Erythroblast (primary cell): ENCODE data around the gene CXorf58.

Source experiments
- GATA1 ChIP-seq: IDR thresholded peaks from 2 replicates; pipeline ENCODE4 v1.6.1; 2011; ENCODE audit warnings: low read depth, mild to moderate bottlenecking, control low read depth, low read length, moderate library complexity
- POLR2A ChIP-seq: IDR thresholded peaks from 2 replicates; pipeline ENCODE4 v1.6.1; 2011; ENCODE audit warnings: mild to moderate bottlenecking, low read length

DNA sequence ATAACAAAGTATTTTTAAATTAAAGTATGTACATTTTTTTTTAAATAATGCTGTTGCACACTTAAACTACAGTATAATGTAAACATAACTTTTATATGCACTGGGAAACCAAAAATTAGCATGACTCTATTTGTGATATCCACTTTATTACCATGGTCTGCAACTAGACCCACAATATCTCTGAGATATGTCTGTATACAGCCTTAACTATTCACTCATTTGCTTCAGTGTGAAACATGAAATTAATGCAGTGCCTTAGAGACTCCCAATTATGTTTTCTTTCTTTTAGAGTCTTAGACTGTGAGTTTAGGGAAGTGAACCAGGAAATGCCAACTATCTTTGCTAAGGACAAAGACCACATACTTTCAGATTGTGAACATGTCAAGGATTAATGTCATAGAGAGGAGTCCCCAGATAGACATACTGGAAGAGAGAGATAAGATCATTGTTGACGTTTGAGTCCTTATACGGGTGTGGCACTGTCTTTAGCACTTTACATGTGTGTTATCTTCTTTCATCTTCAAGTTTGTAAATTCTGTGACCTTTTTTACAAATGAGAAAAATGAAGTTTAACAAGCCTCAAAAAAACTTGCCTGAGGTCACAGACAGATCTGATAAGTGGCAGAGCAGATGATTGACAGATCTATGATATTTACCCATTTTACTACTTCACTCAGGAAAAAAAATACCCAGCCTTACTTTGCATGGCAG, 23.2 kb downstream of the CXorf58 start:
- TF ChIP-seq POLR2A (no peak), GATA1 (no peak)
